Keratinocyte (primary cell): ENCODE measurements around the gene CREBRF. TPM values are rescaled to one million over a fixed set of nuclear protein-coding genes. Genes with fewer than 3 reads are reported as not detected.
A peak's percentile ranks its signal among the peaks of the same experiment; 100 is the strongest.

Source experiments
- DNase-seq: peaks from one replicate; pipeline ENCODE4 v3.0.0-alpha.2; 2011; ENCODE audit warnings: low read depth, missing footprints, low spot score
- FAIRE-seq: peaks from 2 replicates; lab custom pipeline; 2011; peaks lifted over from hg19 to GRCh38; lab: Jason Lieb, UNC
- H2AFZ ChIP-seq: 2 replicates; pipeline ENCODE4 v1.6.0; 2012; ENCODE audit warnings: low read length, control low read depth, inconsistent platforms; ENCODE audit not compliant: control insufficient read depth
- H3K27ac ChIP-seq: 2 replicates; pipeline ENCODE4 v1.5.1; 2011; ENCODE audit warnings: low read length; ENCODE audit not compliant: control insufficient read depth, insufficient read depth
- H3K27me3 ChIP-seq: 3 replicates; pipeline ENCODE4 v1.6.0; 2011; ENCODE audit warnings: low read length; ENCODE audit not compliant: control insufficient read depth, insufficient read depth; ENCODE audit errors: extremely low read depth
- H3K36me3 ChIP-seq, 2 experiments: 2 replicates in 1 of 2; 3 replicates in 1 of 2; pipeline ENCODE4 v1.5.1; 2011; ENCODE audit warnings: low read length in 2 of 2, mild to moderate bottlenecking in 1 of 2; ENCODE audit not compliant: control insufficient read depth in 2 of 2, insufficient read depth in 2 of 2; ENCODE audit errors: extremely low read depth in 1 of 2
- H3K4me1 ChIP-seq: 3 replicates; pipeline ENCODE4 v1.5.1; 2011; ENCODE audit warnings: low read length; ENCODE audit not compliant: control insufficient read depth, insufficient read depth; ENCODE audit errors: extremely low read depth
- H3K4me2 ChIP-seq: 3 replicates; pipeline ENCODE4 v1.6.0; 2011; ENCODE audit warnings: low read depth, low read length; ENCODE audit not compliant: control insufficient read depth, insufficient read depth; ENCODE audit errors: extremely low read depth
- H3K4me3 ChIP-seq, 3 experiments: fragments of 200-600 bp in 1 of 3; sonication (generic) in 1 of 3; 2 replicates in 2 of 3; 3 replicates in 1 of 3; pipeline ENCODE4 v1.5.1; 2011 to 2016; ENCODE audit warnings: low read length in 3 of 3, mild to moderate bottlenecking in 3 of 3, control low read depth in 2 of 3, inconsistent platforms in 1 of 3, low read depth in 1 of 3, mixed read lengths in 1 of 3, mixed run types in 1 of 3, moderate library complexity in 1 of 3; ENCODE audit not compliant: control insufficient read depth in 2 of 3, insufficient read depth in 2 of 3; ENCODE audit errors: extremely low read depth in 1 of 3
- H3K79me2 ChIP-seq: 2 replicates; pipeline ENCODE4 v1.6.0; 2012; ENCODE audit warnings: low read length; ENCODE audit not compliant: control insufficient read depth, insufficient read depth
- H3K9ac ChIP-seq: 3 replicates; pipeline ENCODE4 v1.6.0; 2011; ENCODE audit warnings: low read length; ENCODE audit not compliant: control insufficient read depth, insufficient read depth; ENCODE audit errors: extremely low read depth
- H3K9me1 ChIP-seq: 3 replicates; pipeline ENCODE4 v1.6.0; 2011; ENCODE audit warnings: low read length; ENCODE audit not compliant: control insufficient read depth, insufficient read depth; ENCODE audit errors: extremely low read depth
- H3K9me3 ChIP-seq: 2 replicates; pipeline ENCODE4 v1.5.1; 2012; ENCODE audit warnings: low read depth, low read length; ENCODE audit not compliant: control insufficient read depth
- H4K20me1 ChIP-seq: 3 replicates; pipeline ENCODE4 v1.6.0; 2011; ENCODE audit warnings: low read length; ENCODE audit not compliant: control insufficient read depth, insufficient read depth; ENCODE audit errors: extremely low read depth
- EZH2 ChIP-seq: IDR thresholded peaks from one replicate; pipeline ENCODE4 v1.6.1; 2012; ENCODE audit warnings: inconsistent platforms, mild to moderate bottlenecking, low read length, moderate library complexity
- dilution Hi-C: fragments of 300-500 bp; cut with MboI; formaldehyde crosslinking; loops from one replicate; pipeline ENCODE4 v1.7.0; 2020; ENCODE audit warnings: low sequenced_read_pairs; ENCODE audit not compliant: extremely low pct_ligation_motif_present
- polyA plus RNA-seq, 5 experiments: library from polyadenylated mRNA; depleted of rRNA in 3 of 5; stranded (reverse) in 3 of 5; stranded (forward) in 1 of 5; unstranded in 1 of 5; fragments of >200 nt; gene quantifications; 1 replicate in 1 of 5; 2 replicates in 3 of 5; 3 replicates in 1 of 5; pipeline versions ENCODE4 v1.2.1 to v1.2.3, GENCODE V29; 2011 to 2012; ENCODE audit warnings: missing spikeins in 2 of 5, low read depth in 1 of 5, low replicate concordance in 1 of 5
- TF ChIP-seq, protein P1 (sequence below), 3 experiments: IDR thresholded peaks in 1 of 3; conservative IDR thresholded peaks in 1 of 3; optimal IDR thresholded peaks in 1 of 3; 2 replicates in 2 of 3; 3 replicates in 1 of 3; pipeline versions ENCODE3 to v1.5.1; 2011; ENCODE audit warnings: low read length in 3 of 3, mild to moderate bottlenecking in 3 of 3, moderate library complexity in 2 of 3, control low read depth in 1 of 3, inconsistent platforms in 1 of 3; ENCODE audit not compliant: insufficient read depth in 2 of 3; ENCODE audit errors: extremely low read depth in 1 of 3

Gene CREBRF
- polyA plus RNA-seq, 1 donor (not counting 4 experiments of a cell fraction or from before 2014, with no cell fraction given) = 4.1 TPM

- Histone ChIP-seq H3K4me3 (no peak overlapping the region), H3K27me3 (no peaks in the 10 kb centered on the region), H3K9ac (no peak overlapping the region), H4K20me1 (no peaks in the 10 kb centered on the region), H2AFZ (no peak overlapping the region), H3K4me1 (peaks cover 25% of the 10 kb centered on the region), H3K9me3 (no peaks in the 10 kb centered on the region), H3K4me2 (peak overlapping the region; percentile 18), H3K27ac (no peak overlapping the region), H3K36me3 (no peaks in the 10 kb centered on the region), H3K9me1 (no peaks in the 10 kb centered on the region), H3K79me2 (peaks cover 61% of the 10 kb centered on the region)
- DNase-seq = no peak
- dilution Hi-C loops = no loop called here
- TF ChIP-seq EZH2 = no peak
- TF ChIP-seq, protein P1, sequence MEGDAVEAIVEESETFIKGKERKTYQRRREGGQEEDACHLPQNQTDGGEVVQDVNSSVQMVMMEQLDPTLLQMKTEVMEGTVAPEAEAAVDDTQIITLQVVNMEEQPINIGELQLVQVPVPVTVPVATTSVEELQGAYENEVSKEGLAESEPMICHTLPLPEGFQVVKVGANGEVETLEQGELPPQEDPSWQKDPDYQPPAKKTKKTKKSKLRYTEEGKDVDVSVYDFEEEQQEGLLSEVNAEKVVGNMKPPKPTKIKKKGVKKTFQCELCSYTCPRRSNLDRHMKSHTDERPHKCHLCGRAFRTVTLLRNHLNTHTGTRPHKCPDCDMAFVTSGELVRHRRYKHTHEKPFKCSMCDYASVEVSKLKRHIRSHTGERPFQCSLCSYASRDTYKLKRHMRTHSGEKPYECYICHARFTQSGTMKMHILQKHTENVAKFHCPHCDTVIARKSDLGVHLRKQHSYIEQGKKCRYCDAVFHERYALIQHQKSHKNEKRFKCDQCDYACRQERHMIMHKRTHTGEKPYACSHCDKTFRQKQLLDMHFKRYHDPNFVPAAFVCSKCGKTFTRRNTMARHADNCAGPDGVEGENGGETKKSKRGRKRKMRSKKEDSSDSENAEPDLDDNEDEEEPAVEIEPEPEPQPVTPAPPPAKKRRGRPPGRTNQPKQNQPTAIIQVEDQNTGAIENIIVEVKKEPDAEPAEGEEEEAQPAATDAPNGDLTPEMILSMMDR (optimal IDR thresholded peaks at IDR 0.05 in 1 of 3, IDR thresholded peaks at IDR 0.05 in 1 of 3, conservative IDR thresholded peaks at IDR 0.05 in 1 of 3; ENCODE audit: extremely low read depth in 1 of 3, insufficient read depth in 2 of 3, low read length in 3 of 3) = no peak
- no peak for FAIRE-seq
Measured at GRCh38 chr5:173015192-173015591, 41.0 kb upstream of the CREBRF start.

GRCh38 chr5:173015598-173016455 lies 40.3 kb upstream of the CREBRF start:
- Histone ChIP-seq H3K9me3 (no peaks in the 10 kb centered on the region), H2AFZ (no peak overlapping the region), H3K36me3 (peaks cover 3 to 4% of the 10 kb centered on the region in 2 experiments), H3K4me2 (peak overlapping the region; percentile 37), H3K4me1 (peaks cover 25% of the 10 kb centered on the region), H3K9ac (peak overlapping the region; percentile 2), H3K27me3 (no peaks in the 10 kb centered on the region), H3K27ac (peak overlapping the region; percentile 45), H3K9me1 (no peaks in the 10 kb centered on the region), H4K20me1 (no peaks in the 10 kb centered on the region), H3K4me3 (no peak overlapping the region), H3K79me2 (peaks cover 57% of the 10 kb centered on the region)
- TF ChIP-seq, protein P1 (optimal IDR thresholded peaks at IDR 0.05 in 1 of 3, IDR thresholded peaks at IDR 0.05 in 1 of 3, conservative IDR thresholded peaks at IDR 0.05 in 1 of 3; ENCODE audit: extremely low read depth in 1 of 3, insufficient read depth in 2 of 3, low read length in 3 of 3) = no peak
- no peak for TF ChIP-seq EZH2
- DNase-seq = no peak
- dilution Hi-C loops = no loop called here
- FAIRE-seq = no peak
